CD14-positive monocyte (primary cell): ENCODE measurements around the gene SUSD5. TPM values are rescaled to one million over a fixed set of nuclear protein-coding genes. Genes with fewer than 3 reads are reported as not detected.

Source experiments
- DNase-seq, 3 donors: peaks; one replicate each; pipeline ENCODE4 v3.0.0-alpha.2; 2011 to 2022
- H2AFZ ChIP-seq: 2 replicates; pipeline ENCODE4 v1.6.0; 2012; ENCODE audit warnings: mild to moderate bottlenecking, low read depth, low read length, inconsistent platforms; ENCODE audit not compliant: insufficient read depth, poor library complexity, severe bottlenecking
- H3K27ac ChIP-seq, 2 donors: 1 replicate in 1 of 2; 2 replicates in 1 of 2; pipeline ENCODE4 v1.5.1; 2012 to 2013; ENCODE audit warnings: low read length in 2 of 2, control low read depth in 1 of 2, inconsistent platforms in 1 of 2, low read depth in 1 of 2, mild to moderate bottlenecking in 1 of 2
- H3K27me3 ChIP-seq, 2 donors: one replicate each; pipeline versions ENCODE4 v1.6.0 to v1.6.1; 2011 to 2013; ENCODE audit warnings: low read length in 2 of 2; ENCODE audit not compliant: control insufficient read depth in 2 of 2, insufficient read depth in 2 of 2
- H3K36me3 ChIP-seq, 2 donors: replicated peaks in 1 of 2; 1 replicate in 1 of 2; 2 replicates in 1 of 2; pipeline versions ENCODE4 v1.5.1 to v1.6.1; 2012 to 2013; ENCODE audit warnings: low read length in 2 of 2, control low read depth in 1 of 2, inconsistent platforms in 1 of 2, mild to moderate bottlenecking in 1 of 2; ENCODE audit not compliant: insufficient read depth in 2 of 2, control insufficient read depth in 1 of 2
- H3K4me1 ChIP-seq, 2 donors: 1 replicate in 1 of 2; 2 replicates in 1 of 2; pipeline versions ENCODE4 v1.5.1 to v1.6.1; 2012 to 2013; ENCODE audit warnings: low read length in 2 of 2, control low read depth in 1 of 2, inconsistent platforms in 1 of 2, mild to moderate bottlenecking in 1 of 2, moderate library complexity in 1 of 2; ENCODE audit not compliant: insufficient read depth in 2 of 2, control insufficient read depth in 1 of 2
- H3K4me2 ChIP-seq: replicated peaks from 2 replicates; pipeline ENCODE3; 2012; ENCODE audit warnings: low read length, moderate library complexity, mild to moderate bottlenecking; ENCODE audit not compliant: poor library complexity, severe bottlenecking; ENCODE audit errors: extremely low read depth
- H3K4me3 ChIP-seq, 3 experiments: fragments of 200-600 bp in 1 of 3; sonication (generic) in 1 of 3; replicated peaks in 1 of 3; 1 replicate in 2 of 3; 2 replicates in 1 of 3; pipeline ENCODE4 v1.5.1; 2011 to 2013; ENCODE audit warnings: low read length in 3 of 3, mild to moderate bottlenecking in 3 of 3, control low read depth in 2 of 3, low read depth in 2 of 3, inconsistent platforms in 1 of 3, moderate library complexity in 1 of 3
- H3K79me2 ChIP-seq: 2 replicates; pipeline ENCODE4 v1.6.0; 2012; ENCODE audit warnings: mild to moderate bottlenecking, control low read depth, inconsistent platforms, low read length, moderate library complexity; ENCODE audit not compliant: insufficient read depth
- H3K9ac ChIP-seq: 2 replicates; pipeline ENCODE4 v1.6.0; 2017; ENCODE audit warnings: low read length, mild to moderate bottlenecking; ENCODE audit not compliant: insufficient read depth, poor library complexity, severe bottlenecking
- H3K9me3 ChIP-seq, 2 donors: replicated peaks in 1 of 2; 1 replicate in 1 of 2; 2 replicates in 1 of 2; pipeline versions ENCODE4 v1.5.1 to v1.6.1; 2012 to 2013; ENCODE audit warnings: low read length in 2 of 2, control low read depth in 1 of 2; ENCODE audit not compliant: control insufficient read depth in 1 of 2, insufficient read depth in 1 of 2
- H4K20me1 ChIP-seq: 2 replicates; pipeline ENCODE4 v1.6.0; 2012; ENCODE audit warnings: mild to moderate bottlenecking, low read length, control low read depth, moderate library complexity; ENCODE audit not compliant: insufficient read depth
- H3K27ac Mint-ChIP-seq, 7 donors: one replicate each; pipeline ENCODE4 v1.8.0; 2020; ENCODE audit warnings: mild to moderate bottlenecking in 7 of 7, mixed read lengths in 7 of 7, moderate library complexity in 6 of 7, inconsistent platforms in 2 of 7
- H3K27me3 Mint-ChIP-seq, 3 donors: one replicate each; pipeline ENCODE4 v1.8.0; 2021 to 2022; ENCODE audit warnings: low read depth in 3 of 3, mild to moderate bottlenecking in 3 of 3, mixed read lengths in 3 of 3, moderate library complexity in 3 of 3, inconsistent platforms in 1 of 3
- H3K36me3 Mint-ChIP-seq, 2 donors: one replicate each; pipeline ENCODE4 v1.8.0; 2020; ENCODE audit warnings: mixed read lengths in 2 of 2, inconsistent platforms in 1 of 2, mild to moderate bottlenecking in 1 of 2
- H3K4me1 Mint-ChIP-seq: one replicate; pipeline ENCODE4 v1.8.0; 2020; ENCODE audit warnings: mild to moderate bottlenecking, mixed read lengths
- H3K4me3 Mint-ChIP-seq, 2 donors: one replicate each; pipeline ENCODE4 v1.8.0; 2020; ENCODE audit warnings: mild to moderate bottlenecking in 2 of 2, mixed read lengths in 2 of 2, moderate library complexity in 1 of 2
- H3K9me3 Mint-ChIP-seq, 7 donors: one replicate each; pipeline ENCODE4 v1.8.0; 2020 to 2022; ENCODE audit warnings: mixed read lengths in 7 of 7, mild to moderate bottlenecking in 6 of 7, moderate library complexity in 6 of 7, inconsistent platforms in 2 of 7
- WGBS: methylation state at CpG from one replicate; pipeline ENCODE4 v1.1.5; 2013; ENCODE audit warnings: missing lambda C conversion rate; ENCODE audit not compliant: insufficient coverage; 5-methylcytosine and 5-hydroxymethylcytosine counted together
- intact Hi-C, 2 donors: fragments of 100-400 bp; cut with micrococcal nuclease; formaldehyde crosslinking; loops; one replicate each; pipeline versions ENCODE4 v1.15.0 to v1.15.1; 2023
- polyA plus RNA-seq, 3 donors: library from polyadenylated mRNA; depleted of rRNA in 1 of 3; unstranded in 2 of 3; stranded (reverse) in 1 of 3; fragments of 300-500 nt in 2 of 3; fragments of >200 nt in 1 of 3; fragmentation: Illumina TruSeq in 2 of 3; gene quantifications; 1 replicate in 2 of 3; 2 replicates in 1 of 3; pipeline ENCODE4 v1.2.3, GENCODE V29; 2012 to 2021
- TF ChIP-seq, protein P1 (sequence below): fragments of 200-600 bp; IDR thresholded peaks from one replicate; pipeline ENCODE4 v1.8.0; 2022; ENCODE audit warnings: antibody characterized with exemption, mild to moderate bottlenecking

The SUSD5 gene
- polyA plus RNA-seq, 3 donors: not detected

DNA sequence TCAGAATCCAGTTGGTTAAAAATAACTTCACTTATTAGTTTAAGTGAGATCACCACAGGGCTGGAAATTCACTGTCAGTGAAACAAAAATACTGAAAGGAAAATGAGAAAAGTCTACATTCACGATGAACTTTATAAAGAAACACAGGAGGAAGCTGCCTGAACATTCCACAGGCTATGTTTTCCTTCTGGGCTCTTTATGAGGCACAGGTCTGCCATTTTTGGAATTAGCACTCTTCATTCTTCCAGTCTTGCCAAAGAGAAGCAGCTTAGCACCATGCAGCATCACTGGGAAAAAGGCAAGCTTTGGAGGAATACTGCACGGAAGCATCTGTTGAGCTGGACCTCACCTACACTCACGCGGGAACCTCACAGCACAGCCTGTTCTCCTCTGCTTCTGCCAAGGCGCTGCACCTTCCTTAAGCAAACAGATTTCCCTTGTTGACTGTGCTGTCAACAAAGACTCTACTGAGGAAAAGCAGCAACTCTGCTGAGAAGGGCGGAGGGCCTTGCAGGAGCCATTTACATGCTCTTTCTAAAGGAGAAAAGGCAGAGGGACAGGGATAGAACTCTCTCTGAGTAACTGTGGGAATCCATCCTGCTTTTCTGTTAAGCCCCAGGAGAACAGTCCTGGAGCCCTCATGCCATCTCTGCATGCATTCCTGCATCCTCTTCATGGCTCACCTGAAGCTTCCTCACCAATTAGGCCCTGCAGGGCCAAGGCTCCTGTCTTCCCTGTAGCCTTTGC is 15.7 kb downstream of the SUSD5 start:
- Histone ChIP-seq H3K27ac (no peak overlapping the region), H3K4me2 (no peak overlapping the region), H3K9me3 (no peaks in the 10 kb centered on the region), H3K36me3 (no peaks in the 10 kb centered on the region), H3K9ac (no peak overlapping the region), H3K27me3 (no peaks in the 10 kb centered on the region), H4K20me1 (no peaks in the 10 kb centered on the region), H3K4me1 (no peaks in the 10 kb centered on the region), H3K4me3 (no peak overlapping the region), H2AFZ (no peak overlapping the region), H3K79me2 (no peaks in the 10 kb centered on the region)
- no peaks in the 10 kb centered on the region for H3K4me1 Mint-ChIP-seq
- H3K27ac Mint-ChIP-seq: peak overlapping the region in 1 of 7 donors; percentile 46
- 94% methylated on average over 5 of the region's 6 CpGs for WGBS
- TF ChIP-seq, protein P1, sequence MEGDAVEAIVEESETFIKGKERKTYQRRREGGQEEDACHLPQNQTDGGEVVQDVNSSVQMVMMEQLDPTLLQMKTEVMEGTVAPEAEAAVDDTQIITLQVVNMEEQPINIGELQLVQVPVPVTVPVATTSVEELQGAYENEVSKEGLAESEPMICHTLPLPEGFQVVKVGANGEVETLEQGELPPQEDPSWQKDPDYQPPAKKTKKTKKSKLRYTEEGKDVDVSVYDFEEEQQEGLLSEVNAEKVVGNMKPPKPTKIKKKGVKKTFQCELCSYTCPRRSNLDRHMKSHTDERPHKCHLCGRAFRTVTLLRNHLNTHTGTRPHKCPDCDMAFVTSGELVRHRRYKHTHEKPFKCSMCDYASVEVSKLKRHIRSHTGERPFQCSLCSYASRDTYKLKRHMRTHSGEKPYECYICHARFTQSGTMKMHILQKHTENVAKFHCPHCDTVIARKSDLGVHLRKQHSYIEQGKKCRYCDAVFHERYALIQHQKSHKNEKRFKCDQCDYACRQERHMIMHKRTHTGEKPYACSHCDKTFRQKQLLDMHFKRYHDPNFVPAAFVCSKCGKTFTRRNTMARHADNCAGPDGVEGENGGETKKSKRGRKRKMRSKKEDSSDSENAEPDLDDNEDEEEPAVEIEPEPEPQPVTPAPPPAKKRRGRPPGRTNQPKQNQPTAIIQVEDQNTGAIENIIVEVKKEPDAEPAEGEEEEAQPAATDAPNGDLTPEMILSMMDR: no peak
- DNase-seq: no peak
- H3K9me3 Mint-ChIP-seq: peaks cover 0 to 3% (median 2%) of the 10 kb centered on the region in 7 donors
- no peak overlapping the region for H3K4me3 Mint-ChIP-seq
- peaks cover 3 to 9% (median 4%) of the 10 kb centered on the region in 3 donors for H3K27me3 Mint-ChIP-seq
- intact Hi-C loops: no loop called here
- no peaks in the 10 kb centered on the region for H3K36me3 Mint-ChIP-seq

DNA sequence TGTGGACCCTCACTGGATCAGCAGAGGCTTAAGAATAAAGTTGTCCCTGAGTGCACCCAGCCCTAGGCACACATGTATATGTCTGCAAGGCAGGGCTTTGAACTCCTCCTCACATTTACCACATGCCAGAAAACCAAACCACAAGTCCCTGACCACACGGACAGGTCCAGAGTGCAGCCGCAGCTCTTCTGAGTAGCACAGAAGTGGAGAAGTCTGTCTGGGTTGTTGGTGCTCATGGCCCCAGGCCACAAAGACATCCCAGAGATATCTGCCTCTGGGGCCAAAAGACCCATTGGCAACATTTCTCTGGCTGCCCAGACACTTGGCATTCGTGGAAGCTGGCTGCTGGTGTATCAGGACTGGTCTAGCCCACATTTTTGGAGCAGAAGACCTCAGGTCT is 17.4 kb downstream of the SUSD5 start:
- no peak for DNase-seq
- intact Hi-C loops: no loop called here

More for the DNA sequence above, 17.4 kb downstream of the SUSD5 start:
- no peaks in the 10 kb centered on the region for H3K4me1 Mint-ChIP-seq
- Histone ChIP-seq H3K79me2 (no peaks in the 10 kb centered on the region), H3K27ac (no peak overlapping the region), H3K9ac (no peak overlapping the region), H3K27me3 (no peaks in the 10 kb centered on the region), H3K4me1 (no peaks in the 10 kb centered on the region), H2AFZ (no peak overlapping the region), H3K4me3 (no peak overlapping the region), H3K36me3 (no peaks in the 10 kb centered on the region), H3K4me2 (no peak overlapping the region), H4K20me1 (no peaks in the 10 kb centered on the region), H3K9me3 (no peaks in the 10 kb centered on the region)
- no peaks in the 10 kb centered on the region for H3K36me3 Mint-ChIP-seq
- 88% methylated on average over 1 of the region's 3 CpGs for WGBS
- TF ChIP-seq, protein P1: no peak
- no peak overlapping the region for H3K27ac Mint-ChIP-seq
- peaks cover 0 to 3% (median 0%) of the 10 kb centered on the region in 7 donors for H3K9me3 Mint-ChIP-seq
- peaks cover 0 to 9% (median 2%) of the 10 kb centered on the region in 3 donors for H3K27me3 Mint-ChIP-seq
- no peak overlapping the region for H3K4me3 Mint-ChIP-seq
